NCI-H2107 treated with DMSO at 0.1 percent for 48 hours (cell line): ENCODE measurements around the gene ERICH2.
A peak's percentile ranks its signal among the peaks of the same experiment; 100 is the strongest.

Experiments
- DNase-seq: peaks from one replicate; lab custom pipeline; 2025; ENCODE audit not compliant: unreplicated experiment; lab: John Stamatoyannopoulos, UW

The ERICH2 gene

DNA sequence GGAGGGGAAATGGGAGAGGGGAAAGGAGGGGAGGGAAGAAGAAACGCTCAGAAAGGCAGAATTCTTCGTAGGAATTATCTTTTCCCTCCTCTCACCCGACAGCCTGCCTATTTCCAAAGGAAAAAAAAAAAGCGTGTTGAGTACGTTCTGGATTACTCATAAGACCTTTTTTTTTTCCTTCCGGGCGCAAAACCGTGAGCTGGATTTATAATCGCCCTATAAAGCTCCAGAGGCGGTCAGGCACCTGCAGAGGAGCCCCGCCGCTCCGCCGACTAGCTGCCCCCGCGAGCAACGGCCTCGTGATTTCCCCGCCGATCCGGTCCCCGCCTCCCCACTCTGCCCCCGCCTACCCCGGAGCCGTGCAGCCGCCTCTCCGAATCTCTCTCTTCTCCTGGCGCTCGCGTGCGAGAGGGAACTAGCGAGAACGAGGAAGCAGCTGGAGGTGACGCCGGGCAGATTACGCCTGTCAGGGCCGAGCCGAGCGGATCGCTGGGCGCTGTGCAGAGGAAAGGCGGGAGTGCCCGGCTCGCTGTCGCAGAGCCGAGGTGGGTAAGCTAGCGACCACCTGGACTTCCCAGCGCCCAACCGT, 46.4 kb downstream of the ERICH2 start, which contains the start of gene GAD1:
TSS of gene GAD1 (plus strand) at position 384 of the 589 bp plus-strand sequence. CDS start 1,705 bp downstream, outside the sequence.
- DNase-seq, result peak; percentile 63

GRCh38 chr2:170817093-170818035, 47.2 kb downstream of the ERICH2 start:
- peak; percentile 5 for DNase-seq

DNA sequence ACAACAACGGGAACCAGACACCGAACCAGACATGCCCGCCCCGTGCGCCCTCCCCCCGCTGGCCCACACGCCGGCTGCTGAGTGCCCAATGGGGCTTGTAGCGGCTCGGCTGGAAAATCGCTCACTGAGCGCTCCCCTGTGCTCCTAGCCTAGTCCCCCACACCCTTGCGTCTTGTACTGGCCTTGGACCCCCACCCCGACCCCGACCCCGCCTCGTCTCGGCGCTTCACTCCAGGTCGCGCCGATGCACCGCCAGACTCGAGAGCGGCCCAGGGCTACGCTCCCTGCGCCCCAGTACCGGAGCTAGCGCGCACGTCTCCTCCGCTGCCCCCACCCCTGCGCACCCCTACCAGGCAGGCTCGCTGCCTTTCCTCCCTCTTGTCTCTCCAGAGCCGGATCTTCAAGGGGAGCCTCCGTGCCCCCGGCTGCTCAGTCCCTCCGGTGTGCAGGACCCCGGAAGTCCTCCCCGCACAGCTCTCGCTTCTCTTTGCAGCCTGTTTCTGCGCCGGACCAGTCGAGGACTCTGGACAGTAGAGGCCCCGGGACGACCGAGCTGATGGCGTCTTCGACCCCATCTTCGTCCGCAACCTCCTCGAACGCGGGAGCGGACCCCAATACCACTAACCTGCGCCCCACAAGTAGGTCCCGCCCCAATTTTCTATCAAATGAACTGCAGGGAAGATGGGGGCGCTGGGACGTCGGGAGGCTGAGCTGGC, 48.0 kb downstream of the ERICH2 start:
- no peak for DNase-seq

DNA sequence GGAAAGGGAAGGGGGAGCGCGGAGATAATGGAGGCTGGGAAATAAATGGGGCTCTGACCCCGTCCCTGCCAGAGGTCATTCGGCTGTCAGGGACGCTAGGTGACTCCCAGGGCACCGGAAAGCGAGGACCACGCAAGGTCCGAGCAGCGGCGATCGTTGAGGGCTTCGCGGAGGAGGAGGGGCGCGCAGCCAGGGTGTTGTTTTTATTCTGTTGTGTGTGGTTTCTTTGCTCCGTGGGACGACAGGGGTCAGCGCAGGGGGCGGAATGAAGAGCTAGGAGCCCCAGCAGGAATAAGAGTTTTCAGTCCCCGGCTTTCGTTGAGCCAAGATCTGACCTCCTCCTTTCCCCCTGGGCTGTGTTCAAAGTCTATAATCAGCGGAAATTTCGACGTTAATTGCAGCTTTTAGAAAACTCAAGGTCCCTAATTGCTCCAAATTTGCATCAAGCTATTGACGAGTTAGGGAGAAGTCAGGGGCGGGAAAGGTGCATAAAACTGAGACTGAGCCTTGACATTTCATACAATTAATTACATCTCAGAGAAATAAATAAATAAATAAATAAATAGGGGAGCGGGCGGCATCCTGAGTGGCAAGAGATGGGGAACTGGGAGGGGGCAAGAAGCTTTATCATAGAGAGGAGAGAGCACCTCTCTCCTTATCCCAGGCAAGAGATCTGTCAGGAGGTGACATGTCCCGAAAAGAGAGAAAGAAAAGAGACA, 48.7 kb downstream of the ERICH2 start:
- DNase-seq, result no peak

DNA sequence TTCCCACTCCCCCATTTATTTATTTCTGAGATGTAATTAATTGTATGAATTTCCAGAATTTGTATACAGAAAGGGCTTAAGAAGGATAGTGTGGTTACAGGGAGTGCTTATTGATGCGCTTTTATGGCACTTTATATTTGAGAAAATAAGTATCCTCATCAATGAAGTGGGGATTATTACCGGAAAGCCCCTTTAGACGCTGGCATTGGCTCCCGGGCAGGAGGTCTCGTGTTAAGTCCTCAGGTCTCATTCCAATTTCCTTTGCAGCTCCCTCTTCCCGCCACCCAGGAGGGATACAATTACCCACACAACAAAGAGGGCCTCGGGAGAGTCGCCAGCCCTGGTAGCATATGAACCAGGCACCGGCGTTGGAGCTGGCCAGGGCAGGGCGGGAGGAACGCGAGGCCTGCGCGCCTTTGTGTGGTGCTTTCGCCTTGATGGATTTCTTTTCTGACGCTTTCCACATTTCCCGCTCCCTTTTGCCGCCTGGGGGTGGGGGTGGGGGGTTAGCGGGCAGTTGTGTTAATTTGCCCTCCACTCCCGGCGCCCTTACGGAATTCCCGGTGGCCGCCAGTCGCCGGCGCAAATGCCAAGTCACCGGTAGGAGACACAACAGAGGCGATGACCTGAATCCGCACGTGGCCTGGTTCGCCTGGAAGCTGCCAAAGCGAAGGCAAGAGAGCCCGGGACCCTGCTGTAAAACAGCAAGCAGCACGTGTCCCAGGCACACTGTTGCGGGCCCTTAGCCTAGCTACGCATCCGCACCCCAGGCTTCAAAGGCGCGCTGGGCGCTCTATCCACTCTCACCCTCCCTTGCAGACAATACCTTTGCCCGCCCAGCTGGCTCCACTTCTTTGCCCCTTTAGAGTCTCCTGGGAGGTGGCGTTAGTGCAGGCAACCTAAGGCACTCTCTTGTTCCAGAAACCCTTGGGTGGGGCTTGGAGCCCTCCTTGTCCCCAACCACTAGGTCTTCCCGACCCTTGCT, 49.8 kb downstream of the ERICH2 start:
- no peak for DNase-seq

DNA sequence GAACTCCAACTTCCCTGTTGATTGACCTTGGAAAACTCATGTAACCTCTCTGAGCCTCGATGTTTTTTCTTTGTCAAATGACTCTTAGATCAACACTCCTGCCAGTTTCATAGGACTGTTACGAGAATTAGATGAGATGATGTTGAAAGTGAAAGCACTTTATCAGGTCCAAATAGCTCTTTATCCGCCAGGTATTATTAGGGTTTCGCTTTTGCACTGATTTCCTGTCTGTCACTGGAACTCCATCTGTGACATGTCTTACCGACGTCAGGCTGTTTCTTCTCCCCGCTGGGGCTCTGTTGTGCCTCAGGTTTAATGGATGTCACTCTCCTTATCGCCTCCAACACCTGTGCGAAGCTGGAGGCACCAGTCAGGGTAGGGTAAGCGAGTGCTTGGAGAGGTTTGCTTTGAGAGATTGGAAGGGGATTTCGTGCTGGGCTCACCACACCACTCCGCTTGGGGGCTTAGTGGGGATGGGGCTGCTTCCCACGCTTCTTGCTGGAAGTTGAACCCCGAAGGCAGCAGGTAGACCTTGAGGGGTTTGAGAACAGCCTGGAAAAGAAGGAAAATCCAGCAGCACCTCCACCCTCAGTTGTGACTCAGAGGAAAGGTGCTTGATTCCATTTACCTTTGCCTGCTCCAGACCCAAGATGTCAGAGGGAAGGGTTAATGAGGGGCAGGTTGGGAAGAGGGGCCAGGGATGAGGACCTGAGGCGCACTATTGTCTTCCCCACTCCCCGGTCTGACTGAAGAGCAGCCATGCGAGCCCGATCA, 50.8 kb downstream of the ERICH2 start:
- no peak for DNase-seq

- DNase-seq, result no peak
Measured at GRCh38 chr2:170821531-170822289, 51.5 kb downstream of the ERICH2 start.

DNA sequence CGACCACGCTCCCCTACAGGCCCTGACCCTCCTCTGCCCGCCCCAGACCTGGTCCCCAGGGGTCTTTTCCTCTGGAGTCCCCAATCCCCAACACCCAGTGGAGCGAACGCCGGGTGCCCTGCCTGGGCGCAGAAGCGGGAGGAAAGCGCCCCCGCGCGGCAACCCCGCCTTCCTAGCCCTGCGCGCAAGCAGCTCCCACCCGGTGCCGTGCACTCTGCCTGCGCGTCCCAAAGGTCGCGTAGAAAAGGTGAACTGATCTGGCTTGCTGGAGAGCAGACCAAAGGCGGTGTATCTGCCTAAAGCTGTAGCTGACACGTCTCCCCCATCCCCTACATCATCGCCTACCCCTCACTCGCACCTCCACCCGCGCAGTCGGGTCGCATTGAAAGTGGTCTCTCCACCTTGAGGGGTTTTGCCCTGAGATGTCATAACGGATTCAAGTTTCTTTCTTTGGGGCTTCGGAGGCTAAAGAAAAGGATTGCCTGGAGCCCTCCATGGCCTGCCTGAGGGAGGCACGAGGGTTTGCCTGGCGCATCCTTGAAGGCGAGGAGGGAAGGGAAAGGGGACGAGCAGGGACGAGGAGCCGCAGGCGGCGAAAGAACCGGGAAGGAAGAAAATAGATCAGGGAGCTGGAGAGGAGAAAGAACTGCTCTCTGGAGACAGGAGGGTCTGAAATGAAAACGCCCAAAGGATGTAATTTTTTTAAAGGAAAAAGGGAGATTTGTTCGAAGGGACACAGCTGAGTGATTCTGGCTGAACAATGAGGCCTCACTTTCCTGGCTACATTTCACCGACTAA, 52.3 kb downstream of the ERICH2 start:
- no peak for DNase-seq

DNA sequence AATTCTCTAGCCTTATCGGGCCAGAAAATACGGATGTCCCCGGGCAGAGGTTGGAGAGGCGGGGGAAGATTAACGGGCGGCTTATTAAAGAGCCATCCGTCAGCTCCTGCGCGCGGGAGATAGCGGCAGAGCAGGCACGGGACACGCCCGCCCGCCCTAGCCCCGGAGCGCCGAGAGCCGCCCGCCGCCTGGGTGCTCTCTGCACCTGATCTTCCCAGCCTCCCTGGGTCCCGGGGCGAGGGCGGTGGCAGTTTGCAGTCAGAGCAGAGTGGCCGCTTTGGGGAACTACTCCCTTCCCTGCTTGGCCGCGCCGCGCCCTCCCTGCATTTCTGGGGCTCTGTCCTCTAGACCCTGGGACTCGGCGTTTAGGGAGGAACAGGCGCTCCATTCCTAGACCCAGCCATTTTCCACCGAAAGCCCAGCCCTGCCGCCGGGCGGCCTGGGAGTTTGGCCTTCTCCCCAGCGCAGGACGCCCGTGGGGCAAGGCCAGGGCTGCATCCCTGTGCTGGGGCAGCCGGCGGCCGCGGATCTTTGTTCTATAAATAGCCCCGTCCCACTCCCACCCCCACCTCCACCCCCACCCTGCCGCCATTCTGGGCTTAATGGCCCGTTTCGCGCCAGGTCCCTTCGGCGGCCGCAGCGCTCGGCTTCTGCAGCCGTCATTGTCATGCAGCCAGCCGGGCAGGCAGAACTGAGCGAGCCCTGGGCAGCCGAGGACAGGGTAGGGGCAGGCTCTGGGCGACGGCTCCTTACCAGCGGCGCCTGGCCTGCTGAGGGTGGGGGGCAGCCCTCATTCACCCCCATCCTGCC, 53.1 kb downstream of the ERICH2 start:
- DNase-seq, result no peak

DNA sequence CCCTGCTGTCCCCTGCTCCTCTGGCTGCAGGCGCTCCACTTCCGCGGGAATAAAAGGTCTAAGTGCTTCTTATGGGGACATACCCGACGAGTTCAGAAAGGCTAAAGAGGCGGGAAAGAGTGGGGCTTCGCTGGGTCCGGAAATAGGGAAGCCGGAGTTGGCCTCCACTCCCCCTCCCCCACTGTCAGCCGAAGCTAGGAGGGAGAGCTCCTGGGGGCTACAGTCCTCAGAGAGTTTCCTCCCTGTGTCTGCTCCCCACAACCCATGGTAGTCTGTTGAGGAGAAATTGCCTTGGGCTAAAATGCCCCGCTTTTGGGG, 53.7 kb downstream of the ERICH2 start:
- DNase-seq, result no peak

GRCh38 chr2:170824526-170825015, 54.4 kb downstream of the ERICH2 start:
- DNase-seq, result no peak

GRCh38 chr2:170827841-170828532, 57.8 kb downstream of the ERICH2 start:
- DNase-seq, result no peak

GRCh38 chr2:170828533-170828916, 58.3 kb downstream of the ERICH2 start:
- DNase-seq, result no peak

DNA sequence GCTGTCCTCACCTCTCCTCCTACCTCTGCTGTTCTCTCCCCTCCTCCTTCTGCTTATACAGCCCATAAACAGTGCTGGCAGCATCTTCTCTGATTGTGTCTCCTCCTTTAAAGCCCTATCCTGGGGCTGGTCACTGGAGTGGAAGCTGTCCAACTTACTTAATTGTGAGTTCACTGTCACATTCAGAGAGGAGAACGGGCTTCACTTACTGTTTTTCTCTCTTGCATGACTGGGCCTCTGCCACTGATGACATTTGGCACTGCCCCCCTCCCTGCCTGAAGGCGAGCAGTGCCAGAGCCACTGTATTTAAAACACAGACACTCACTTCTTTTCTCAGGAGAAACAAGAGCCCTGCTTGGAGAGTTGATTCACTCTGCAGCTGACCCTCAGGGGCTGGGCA, 58.9 kb downstream of the ERICH2 start:
- DNase-seq, result no peak

GRCh38 chr2:170830166-170830565, 60.0 kb downstream of the ERICH2 start:
- DNase-seq, result no peak

DNA sequence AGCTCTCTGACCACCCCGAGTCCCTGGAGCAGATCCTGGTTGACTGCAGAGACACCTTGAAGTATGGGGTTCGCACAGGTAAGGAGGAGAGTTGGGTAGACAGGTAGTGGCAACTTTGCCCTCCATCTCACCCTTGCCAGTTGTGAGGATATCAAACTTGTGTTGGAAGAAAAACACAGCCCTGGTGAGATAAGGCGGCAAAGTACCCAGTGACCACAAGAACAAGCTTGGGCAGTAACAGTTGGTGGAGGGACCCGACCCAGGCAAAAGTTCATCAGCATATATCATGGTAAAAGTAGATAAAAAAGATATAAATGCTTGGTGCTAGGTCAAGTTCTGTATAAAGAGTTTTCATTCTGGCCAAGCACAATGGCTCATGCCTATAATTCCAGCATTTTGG, 60.9 kb downstream of the ERICH2 start:
- DNase-seq, result no peak
